GM12878 (cell line): ENCODE results near the gene DCTN1. TPM values are rescaled to one million over a fixed set of nuclear protein-coding genes. Genes with fewer than 3 reads are reported as not detected.

Experiments
- CREB1 ChIP-seq: IDR thresholded peaks from 2 replicates; pipeline ENCODE4 v1.6.1; 2012; ENCODE audit warnings: low read depth, mild to moderate bottlenecking, inconsistent platforms
- IKZF2 ChIP-seq, 2 experiments: fragments of 450-650 bp; IDR thresholded peaks; 2 replicates each; pipeline ENCODE4 v1.6.1; 2017; ENCODE audit warnings: mild to moderate bottlenecking in 2 of 2, moderate library complexity in 2 of 2
- JUNB ChIP-seq: IDR thresholded peaks from 2 replicates; pipeline ENCODE4 v1.6.1; 2016; ENCODE audit warnings: antibody characterized with exemption, mild to moderate bottlenecking
- MEF2B ChIP-seq: fragments of 450-650 bp; IDR thresholded peaks from 2 replicates; pipeline ENCODE4 v1.6.1; 2018; ENCODE audit warnings: mild to moderate bottlenecking, moderate library complexity; ENCODE audit not compliant: partially characterized antibody, poor library complexity, severe bottlenecking
- NFYA ChIP-seq: IDR thresholded peaks from 2 replicates; pipeline ENCODE4 v1.6.1; 2011; ENCODE audit warnings: low read depth, mild to moderate bottlenecking, low read length, improper control_type of control experiment, borderline replicate concordance
- NKRF ChIP-seq: fragments of 450-650 bp; conservative IDR thresholded peaks from 2 replicates; pipeline ENCODE4 v1.6.1; 2017; ENCODE audit warnings: mild to moderate bottlenecking, moderate library complexity
- YY1 ChIP-seq: IDR thresholded peaks from 2 replicates; pipeline ENCODE4 v1.6.1; 2011; ENCODE audit warnings: low read depth, mild to moderate bottlenecking, low read length
- polyA plus RNA-seq, 11 experiments: library from polyadenylated mRNA; depleted of rRNA in 4 of 11; unstranded in 6 of 11; stranded (reverse) in 5 of 11; fragments of >200 nt; fragmentation: Nextera tagmentation in 4 of 11; fragmentation: Illumina TruSeq in 1 of 11; extraction: Ambion mirVana in 4 of 11; extraction: Trizol in 1 of 11; gene quantifications; 1 replicate in 1 of 11; 2 replicates in 10 of 11; pipeline versions ENCODE4 v1.2.1 to v1.2.3, GENCODE V29; 2011 to 2016; ENCODE audit warnings: inconsistent platforms in 2 of 11, missing spikeins in 2 of 11, low read depth in 1 of 11
- total RNA-seq, 4 experiments: library from RNA; depleted of rRNA in 3 of 4; stranded (reverse); fragments of >200 nt in 3 of 4; fragmentation: Illumina TruSeq in 1 of 4; extraction: Trizol in 1 of 4; gene quantifications; 2 replicates each; pipeline versions ENCODE4 v1.2.1 to v1.2.3, GENCODE V29; 2013 to 2021
- TF ChIP-seq, protein P1 (sequence below): IDR thresholded peaks from 2 replicates; pipeline ENCODE4 v1.6.1; 2011; ENCODE audit warnings: mild to moderate bottlenecking, low read depth, low read length, moderate library complexity; ENCODE audit not compliant: insufficient replicate concordance
- TF ChIP-seq, protein P2 (sequence below): fragments of 450-650 bp; IDR thresholded peaks from 2 replicates; pipeline ENCODE4 v1.6.1; 2016; ENCODE audit warnings: mild to moderate bottlenecking, moderate library complexity, borderline replicate concordance

DCTN1 gene
- total and polyA plus RNA-seq, 10 of the 15 experiments (the other 5 are each of a cell fraction or from before 2014, with no cell fraction given), result 44.1 to 116 (median 64.8) TPM

- no peak for TF ChIP-seq NKRF
- no peak for TF ChIP-seq MEF2B
- TF ChIP-seq YY1, result peak; percentile 57; the same call in 1 of the 2 replicates
- no peak for TF ChIP-seq JUNB
- TF ChIP-seq, protein P1, sequence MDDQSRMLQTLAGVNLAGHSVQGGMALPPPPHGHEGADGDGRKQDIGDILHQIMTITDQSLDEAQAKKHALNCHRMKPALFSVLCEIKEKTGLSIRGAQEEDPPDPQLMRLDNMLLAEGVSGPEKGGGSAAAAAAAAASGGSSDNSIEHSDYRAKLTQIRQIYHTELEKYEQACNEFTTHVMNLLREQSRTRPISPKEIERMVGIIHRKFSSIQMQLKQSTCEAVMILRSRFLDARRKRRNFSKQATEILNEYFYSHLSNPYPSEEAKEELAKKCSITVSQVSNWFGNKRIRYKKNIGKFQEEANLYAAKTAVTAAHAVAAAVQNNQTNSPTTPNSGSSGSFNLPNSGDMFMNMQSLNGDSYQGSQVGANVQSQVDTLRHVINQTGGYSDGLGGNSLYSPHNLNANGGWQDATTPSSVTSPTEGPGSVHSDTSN, result no peak
- no peak for TF ChIP-seq CREB1
- peak in 1 of 2 experiments; percentile 29; a peak in 1 of 4 replicates for TF ChIP-seq IKZF2 (IDR thresholded peaks at IDR 0.05)
- TF ChIP-seq, protein P2, sequence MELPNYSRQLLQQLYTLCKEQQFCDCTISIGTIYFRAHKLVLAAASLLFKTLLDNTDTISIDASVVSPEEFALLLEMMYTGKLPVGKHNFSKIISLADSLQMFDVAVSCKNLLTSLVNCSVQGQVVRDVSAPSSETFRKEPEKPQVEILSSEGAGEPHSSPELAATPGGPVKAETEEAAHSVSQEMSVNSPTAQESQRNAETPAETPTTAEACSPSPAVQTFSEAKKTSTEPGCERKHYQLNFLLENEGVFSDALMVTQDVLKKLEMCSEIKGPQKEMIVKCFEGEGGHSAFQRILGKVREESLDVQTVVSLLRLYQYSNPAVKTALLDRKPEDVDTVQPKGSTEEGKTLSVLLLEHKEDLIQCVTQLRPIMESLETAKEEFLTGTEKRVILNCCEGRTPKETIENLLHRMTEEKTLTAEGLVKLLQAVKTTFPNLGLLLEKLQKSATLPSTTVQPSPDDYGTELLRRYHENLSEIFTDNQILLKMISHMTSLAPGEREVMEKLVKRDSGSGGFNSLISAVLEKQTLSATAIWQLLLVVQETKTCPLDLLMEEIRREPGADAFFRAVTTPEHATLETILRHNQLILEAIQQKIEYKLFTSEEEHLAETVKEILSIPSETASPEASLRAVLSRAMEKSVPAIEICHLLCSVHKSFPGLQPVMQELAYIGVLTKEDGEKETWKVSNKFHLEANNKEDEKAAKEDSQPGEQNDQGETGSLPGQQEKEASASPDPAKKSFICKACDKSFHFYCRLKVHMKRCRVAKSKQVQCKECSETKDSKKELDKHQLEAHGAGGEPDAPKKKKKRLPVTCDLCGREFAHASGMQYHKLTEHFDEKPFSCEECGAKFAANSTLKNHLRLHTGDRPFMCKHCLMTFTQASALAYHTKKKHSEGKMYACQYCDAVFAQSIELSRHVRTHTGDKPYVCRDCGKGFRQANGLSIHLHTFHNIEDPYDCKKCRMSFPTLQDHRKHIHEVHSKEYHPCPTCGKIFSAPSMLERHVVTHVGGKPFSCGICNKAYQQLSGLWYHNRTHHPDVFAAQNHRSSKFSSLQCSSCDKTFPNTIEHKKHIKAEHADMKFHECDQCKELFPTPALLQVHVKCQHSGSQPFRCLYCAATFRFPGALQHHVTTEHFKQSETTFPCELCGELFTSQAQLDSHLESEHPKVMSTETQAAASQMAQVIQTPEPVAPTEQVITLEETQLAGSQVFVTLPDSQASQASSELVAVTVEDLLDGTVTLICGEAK, result no peak
- no peak for TF ChIP-seq NFYA
Measured at GRCh38 chr2:74334931-74335333, 45.2 kb downstream of the DCTN1 start (continued).
